OCI-LY7 (cell line): ENCODE results near the gene AGO1. TPM values are rescaled to one million over a fixed set of nuclear protein-coding genes. Genes with fewer than 3 reads are reported as not detected.
"Not testable (repeated sequence)": the region's sequence is repeated elsewhere in the genome, so short reads cannot be mapped to it uniquely, and the experiment has no call there.

ENCODE experiments used
- BruUV-seq: library from RNA; stranded (reverse); fragments of 400-500 nt; replicated peaks from 2 replicates; lab custom pipeline; 2021; lab: Mats Ljungman, UMichigan
- CTCF ChIA-PET: fragments of 300-600 bp; sonication (Branson Sonifier 250); formaldehyde crosslinking; loops from one replicate; lab custom pipeline; 2022; ENCODE audit warnings: antibody characterized with exemption; ENCODE audit not compliant: unreplicated experiment; lab: Charles Lee
- POLR2A ChIA-PET: fragments of 300-600 bp; sonication (Branson Sonifier 250); formaldehyde crosslinking; loops from one replicate; lab custom pipeline; 2022; ENCODE audit warnings: antibody characterized with exemption; lab: Charles Lee
- DNase-seq: peaks from one replicate; pipeline ENCODE4 v3.0.0-alpha.2; 2015; ENCODE audit warnings: low spot score
- H2AFZ ChIP-seq: fragments of 200-600 bp; sonication (generic), shearing (Covaris generic); 2 replicates; pipeline ENCODE4 v1.6.1; 2014; ENCODE audit warnings: mild to moderate bottlenecking, antibody characterized with exemption, low read length, moderate library complexity
- H3K27ac ChIP-seq: fragments of 200-600 bp; sonication (generic); 2 replicates; pipeline ENCODE4 v1.5.1; 2014; ENCODE audit warnings: mixed run types, low read depth, mild to moderate bottlenecking, moderate library complexity, low read length, inconsistent platforms; ENCODE audit not compliant: poor library complexity, severe bottlenecking
- H3K36me3 ChIP-seq: fragments of 200-600 bp; sonication (generic); 2 replicates; pipeline ENCODE4 v1.6.1; 2014; ENCODE audit warnings: mild to moderate bottlenecking, antibody characterized with exemption, low read length, moderate library complexity, mixed read lengths; ENCODE audit not compliant: insufficient read depth
- H3K4me1 ChIP-seq: fragments of 200-600 bp; sonication (generic); 2 replicates; pipeline ENCODE4 v1.5.1; 2014; ENCODE audit warnings: mild to moderate bottlenecking, low read length; ENCODE audit not compliant: insufficient read depth, poor library complexity, severe bottlenecking
- H3K4me2 ChIP-seq: fragments of 200-600 bp; sonication (generic); 2 replicates; pipeline ENCODE4 v1.6.1; 2014; ENCODE audit warnings: mild to moderate bottlenecking, low read length
- H3K4me3 ChIP-seq: fragments of 200-600 bp; sonication (generic); 2 replicates; pipeline ENCODE4 v1.5.1; 2014; ENCODE audit warnings: mild to moderate bottlenecking, low read depth, low read length; ENCODE audit not compliant: poor library complexity, severe bottlenecking
- H3K79me2 ChIP-seq: fragments of 200-600 bp; sonication (generic); 2 replicates; pipeline ENCODE4 v1.6.1; 2016; ENCODE audit warnings: low read depth, mild to moderate bottlenecking, low read length, moderate library complexity, mixed read lengths; ENCODE audit not compliant: insufficient read depth
- H3K9me2 ChIP-seq: fragments of 200-600 bp; sonication (generic); 2 replicates; pipeline ENCODE4 v1.6.1; 2016; ENCODE audit warnings: mild to moderate bottlenecking, low read length, mixed read lengths; ENCODE audit not compliant: insufficient read depth
- H3K9me3 ChIP-seq: fragments of 200-600 bp; sonication (generic); 2 replicates; pipeline ENCODE4 v1.6.1; 2014; ENCODE audit warnings: mild to moderate bottlenecking, mixed run types, low read length, mixed read lengths
- H4K20me1 ChIP-seq: fragments of 200-600 bp; sonication (generic); 2 replicates; pipeline ENCODE4 v1.6.1; 2014; ENCODE audit warnings: mild to moderate bottlenecking, antibody characterized with exemption, low read length, moderate library complexity, mixed read lengths; ENCODE audit not compliant: insufficient read depth
- CTCF ChIP-seq: fragments of 200-600 bp; sonication (generic); conservative IDR thresholded peaks from 2 replicates; pipeline ENCODE4 v1.5.1; 2014; ENCODE audit warnings: mild to moderate bottlenecking, antibody characterized with exemption, low read length, moderate library complexity, mixed read lengths
- EZH2phosphoT487 ChIP-seq: fragments of 200-600 bp; sonication (generic); IDR thresholded peaks from 2 replicates; pipeline ENCODE4 v1.6.1; 2018; ENCODE audit warnings: low read depth, borderline replicate concordance, mild to moderate bottlenecking, mixed run types, antibody characterized with exemption, low read length, moderate library complexity, mixed read lengths
- intact Hi-C: fragments of 100-400 bp; cut with micrococcal nuclease; formaldehyde crosslinking; loops from one replicate; pipeline ENCODE4 v1.10.0; 2022; ENCODE audit not compliant: unreplicated experiment
- total RNA-seq, 2 experiments: library from RNA; depleted of rRNA in 1 of 2; stranded (reverse); fragments of >200 nt in 1 of 2; shearing (Covaris generic) in 1 of 2; gene quantifications; 2 replicates each; pipeline ENCODE4 v1.2.3, GENCODE V29; 2014 to 2022

AGO1 gene
- total RNA-seq, 2 experiments from 2014 or later: 8.1 to 20.9 TPM

- no peaks in the 10 kb centered on the region for H3K9me3 ChIP-seq
- no peak overlapping the region for H3K27ac ChIP-seq
- H3K4me1 ChIP-seq: no peaks in the 10 kb centered on the region
- H4K20me1 ChIP-seq: no peaks in the 10 kb centered on the region
- TF ChIP-seq EZH2phosphoT487 (no peak), CTCF (no peak)
- ChIA-PET POLR2A (no interaction called here), CTCF (no interaction called here)
- H3K4me3 ChIP-seq: no peak overlapping the region
- no peak overlapping the region for H2AFZ ChIP-seq
- H3K79me2 ChIP-seq: no peaks in the 10 kb centered on the region; the same call in 1 of the 2 replicates
- no peaks in the 10 kb centered on the region for H3K9me2 ChIP-seq
- H3K36me3 ChIP-seq: no peaks in the 10 kb centered on the region
- no peak overlapping the region for H3K4me2 ChIP-seq
- BruUV-seq: no TSS peak
- no peak for DNase-seq
- intact Hi-C loops: no loop called here
Measured at GRCh38 chr1:35958558-35958957, 75.5 kb downstream of the AGO1 start.

- ChIA-PET CTCF (no interaction called here), POLR2A (interaction anchor here (0.6 kb wide), 1 partner anchor 733 kb away, joined by 3 read pairs; no protein-coding TSS in a partner anchor)
- no peaks in the 10 kb centered on the region for H3K4me1 ChIP-seq
- H3K36me3 ChIP-seq: no peaks in the 10 kb centered on the region
- H3K9me2 ChIP-seq: no peaks in the 10 kb centered on the region
- H3K4me2 ChIP-seq: no peak overlapping the region
- H3K4me3 ChIP-seq: no peak overlapping the region
- no peaks in the 10 kb centered on the region for H3K9me3 ChIP-seq
- no peaks in the 10 kb centered on the region for H4K20me1 ChIP-seq
- H3K79me2 ChIP-seq: no peaks in the 10 kb centered on the region; the same call in 1 of the 2 replicates
- no peak overlapping the region for H3K27ac ChIP-seq
- intact Hi-C loops: no loop called here
- no peak overlapping the region for H2AFZ ChIP-seq
- BruUV-seq: no TSS peak
- TF ChIP-seq EZH2phosphoT487: no peak
- TF ChIP-seq CTCF: no peak
- no peak for DNase-seq
Measured at GRCh38 chr1:35959304-35959703, 76.3 kb downstream of the AGO1 start.

- BruUV-seq: no TSS peak
- no peaks in the 10 kb centered on the region for H3K4me1 ChIP-seq
- TF ChIP-seq CTCF (no peak), EZH2phosphoT487 (no peak)
- POLR2A ChIA-PET: no interaction called here
- H4K20me1 ChIP-seq: no peaks in the 10 kb centered on the region
- DNase-seq: no peak
- H3K9me2 ChIP-seq: no peaks in the 10 kb centered on the region
- H3K4me3 ChIP-seq: no peak overlapping the region
- H3K4me2 ChIP-seq: no peak overlapping the region
- H2AFZ ChIP-seq: no peak overlapping the region
- H3K36me3 ChIP-seq: peaks cover 5% of the 10 kb centered on the region
- CTCF ChIA-PET: no interaction called here
- no peaks in the 10 kb centered on the region for H3K9me3 ChIP-seq
- intact Hi-C loops: no loop called here
- no peaks in the 10 kb centered on the region; the same call in 1 of the 2 replicates for H3K79me2 ChIP-seq
- no peak overlapping the region for H3K27ac ChIP-seq
Measured at GRCh38 chr1:35962952-35963351, 79.9 kb downstream of the AGO1 start.

- DNase-seq, H3K9me3 ChIP-seq, CTCF ChIA-PET, H4K20me1 ChIP-seq, H2AFZ ChIP-seq, POLR2A ChIA-PET, H3K27ac ChIP-seq, intact Hi-C loops, H3K79me2 ChIP-seq, H3K4me2 ChIP-seq, H3K4me3 ChIP-seq, H3K4me1 ChIP-seq, H3K9me2 ChIP-seq, BruUV-seq: not testable (repeated sequence)
- H3K36me3 ChIP-seq: peaks cover 15% of the 10 kb centered on the region
Measured at GRCh38 chr1:35964277-35964676, 81.3 kb downstream of the AGO1 start.
